CD4-positive, alpha-beta T cell treated with Interleukin-2 at 100 ng/mL for 4 hours (primary cell): ENCODE measurements around the gene BFSP1.

Experiments
- DNase-seq: peaks from one replicate; pipeline ENCODE4 v3.0.0-alpha.2; 2020; ENCODE audit warnings: low spot score

Gene BFSP1

DNA sequence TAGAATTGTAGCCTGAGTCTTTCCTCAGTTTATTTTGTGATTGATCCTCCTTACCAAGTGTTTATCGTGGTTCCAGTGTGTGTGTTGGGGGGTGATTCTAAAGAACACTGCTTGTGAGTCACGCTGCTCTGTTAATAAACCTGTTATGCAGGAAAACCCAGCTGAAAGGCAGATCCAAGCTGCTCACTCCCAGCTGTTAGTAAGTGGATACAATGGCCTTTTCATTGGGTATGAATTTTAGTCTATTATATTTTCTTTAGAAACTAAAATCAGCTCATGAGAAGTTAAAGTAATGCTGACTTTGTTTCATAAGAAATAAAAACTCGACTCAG is 26.5 kb upstream of the BFSP1 start:
- DNase-seq, result no peak

DNA sequence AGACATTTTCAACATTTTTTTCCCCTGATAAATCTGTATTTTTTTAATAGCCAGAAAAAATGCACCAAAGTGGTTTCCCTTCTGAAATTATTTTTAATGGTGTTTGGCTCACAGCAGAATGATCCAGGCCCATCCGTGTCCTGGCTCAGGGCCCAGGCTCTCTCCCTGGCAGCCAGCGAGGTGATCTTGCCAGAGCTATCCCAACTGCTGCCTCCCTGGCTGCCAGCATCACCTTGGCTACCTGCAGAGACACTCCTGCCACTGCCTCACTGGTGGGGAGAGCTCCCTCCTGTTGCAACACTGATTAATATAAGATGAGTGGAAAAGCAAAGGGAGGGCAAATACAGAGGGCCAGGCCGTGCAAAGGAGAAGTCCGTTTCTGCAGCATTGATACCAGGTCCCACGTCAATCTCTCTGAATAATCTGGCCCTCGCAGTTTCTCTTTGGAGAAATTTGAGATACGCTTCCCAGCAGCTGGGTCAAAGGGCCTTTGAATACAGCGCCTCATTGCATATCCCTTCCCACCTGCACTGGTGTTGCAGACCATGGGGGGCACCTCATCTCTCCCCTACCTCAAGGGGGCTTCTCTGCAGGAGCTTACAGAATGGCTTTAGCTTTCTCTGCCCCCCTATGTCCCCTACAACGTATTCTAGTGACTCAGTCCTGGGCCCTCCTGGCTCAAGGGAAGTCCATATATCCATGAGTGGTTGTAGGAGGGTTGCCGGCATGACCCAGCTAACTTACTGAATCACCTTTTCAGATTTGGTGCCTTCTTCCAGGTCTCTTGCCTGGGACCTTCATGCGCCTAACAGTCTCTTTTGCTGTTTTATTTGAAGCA is 25.9 kb upstream of the BFSP1 start:
- DNase-seq, result no peak

DNA sequence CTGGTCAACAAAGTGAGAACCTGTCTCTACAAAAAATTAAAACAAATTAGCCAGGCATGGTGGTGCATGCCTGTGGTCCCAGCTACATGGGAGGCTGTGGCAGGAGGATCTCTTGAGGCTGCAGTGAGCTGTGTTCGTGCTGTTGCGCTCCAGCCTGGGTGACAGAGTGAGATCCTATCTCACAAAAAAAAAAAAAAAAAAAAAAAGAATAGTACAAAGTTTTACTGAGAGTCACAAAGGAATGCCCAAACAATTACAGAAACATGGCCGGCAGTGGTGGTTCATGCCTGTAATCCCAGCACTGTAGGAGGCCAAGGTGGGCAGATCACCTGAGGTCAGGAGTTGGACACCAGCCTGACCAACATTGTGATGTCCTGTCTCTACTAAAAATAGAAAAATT is 23.9 kb upstream of the BFSP1 start:
- no peak for DNase-seq

DNA sequence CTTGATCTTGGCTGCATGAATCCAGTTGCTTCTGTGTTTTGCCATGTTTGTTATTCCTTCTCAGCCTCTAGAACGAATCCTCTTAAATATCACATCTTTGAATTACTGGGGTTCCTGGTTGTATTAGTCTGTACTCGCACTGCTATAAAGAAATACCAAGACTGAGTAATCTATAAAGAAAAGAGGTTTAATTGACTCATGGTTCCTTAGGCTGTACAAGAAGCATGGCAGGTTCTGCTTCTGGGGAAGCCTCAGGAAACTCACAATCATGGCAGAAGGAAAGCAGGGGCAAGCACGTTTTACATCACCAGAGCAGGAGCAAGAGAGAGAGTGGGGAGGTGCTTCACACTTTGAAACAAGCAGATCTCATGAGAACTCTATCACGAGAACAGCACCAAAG is 18.0 kb upstream of the BFSP1 start:
- DNase-seq, result no peak

DNA sequence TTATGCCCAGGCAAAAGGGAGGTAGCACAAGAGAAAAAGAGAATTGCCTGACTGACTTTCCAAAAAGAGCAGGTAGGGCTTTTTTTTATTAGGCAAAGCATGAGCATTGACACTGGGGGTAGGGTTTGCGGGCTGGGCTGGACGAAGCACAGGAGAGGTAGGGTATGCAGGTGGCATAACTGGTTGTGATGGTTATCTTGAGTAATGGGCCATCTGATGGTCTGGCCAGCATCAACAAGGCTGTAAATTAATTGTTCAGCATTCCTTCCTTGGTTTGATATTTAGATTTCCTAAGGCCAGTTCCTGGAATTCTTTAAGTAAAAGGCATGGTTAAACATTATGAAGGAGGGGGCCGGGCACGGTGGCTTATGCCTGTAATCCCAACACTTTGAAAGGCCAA is 13.9 kb upstream of the BFSP1 start:
- no peak for DNase-seq

DNA sequence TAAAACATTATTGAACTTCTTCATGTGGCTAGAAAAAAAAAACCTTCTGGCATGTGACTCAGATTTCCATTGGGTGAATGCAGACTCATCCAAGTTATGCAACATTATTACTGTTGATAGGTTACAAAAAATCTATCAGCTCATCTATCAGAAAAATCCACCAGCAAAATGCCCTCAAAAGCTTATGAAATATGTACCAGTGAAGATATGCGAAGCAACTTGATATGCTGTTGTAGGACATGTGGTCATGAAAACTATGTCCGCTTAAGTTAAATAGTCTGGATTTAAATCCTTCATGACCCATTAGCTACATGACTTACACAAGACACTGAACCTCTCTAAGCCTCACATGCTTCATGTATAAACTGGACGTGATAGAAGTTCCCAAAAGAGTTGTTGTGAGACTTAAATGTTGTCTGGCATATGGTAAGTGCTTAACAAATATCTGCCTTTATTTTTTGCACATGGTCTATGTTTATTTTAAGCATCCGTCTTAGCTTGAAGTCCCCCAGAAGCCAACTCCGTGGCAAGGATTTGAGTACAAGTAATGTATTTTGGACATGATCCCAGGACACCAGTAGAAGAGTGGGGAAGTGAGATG is 12.5 kb upstream of the BFSP1 start:
- no peak for DNase-seq

DNA sequence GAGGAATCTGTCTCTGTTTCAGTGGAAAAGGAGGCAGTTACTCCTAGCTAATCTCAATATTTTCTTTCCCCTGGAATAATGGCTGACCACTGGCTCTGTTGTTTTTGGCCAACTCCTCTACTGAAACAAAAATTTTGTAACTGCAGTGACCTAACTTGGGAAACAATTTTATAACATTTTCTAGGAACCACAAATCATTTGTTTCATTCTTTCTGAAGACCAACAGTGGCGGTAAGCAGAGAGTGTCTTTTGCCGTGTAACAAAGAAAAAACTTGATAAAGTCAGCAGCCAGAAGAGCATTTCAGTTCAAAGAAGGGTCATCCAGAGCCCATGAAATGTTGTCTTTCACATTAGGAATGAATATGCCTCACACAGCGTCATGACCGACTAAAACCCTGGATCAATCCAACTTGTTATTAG is 11.8 kb upstream of the BFSP1 start:
- no peak for DNase-seq

DNA sequence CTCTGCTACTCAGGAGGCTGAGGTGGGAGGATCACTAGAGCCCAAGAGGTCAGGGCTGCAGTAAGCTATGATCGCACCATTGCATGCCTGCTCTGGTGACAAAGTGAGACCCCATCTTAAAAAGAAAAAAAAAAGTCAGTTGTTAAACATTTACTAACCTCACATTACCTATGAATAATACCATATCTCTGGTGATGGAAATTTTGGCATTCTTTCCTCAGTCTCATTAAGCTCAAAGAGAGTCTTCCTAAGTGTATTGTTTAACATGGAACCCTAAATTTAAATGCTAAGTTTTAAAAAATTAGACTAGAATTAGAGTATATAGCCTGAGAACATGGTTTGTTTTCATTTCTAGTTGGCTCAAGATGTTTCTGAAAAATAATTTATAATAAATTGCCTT is 11.3 kb upstream of the BFSP1 start:
- DNase-seq, result no peak

DNA sequence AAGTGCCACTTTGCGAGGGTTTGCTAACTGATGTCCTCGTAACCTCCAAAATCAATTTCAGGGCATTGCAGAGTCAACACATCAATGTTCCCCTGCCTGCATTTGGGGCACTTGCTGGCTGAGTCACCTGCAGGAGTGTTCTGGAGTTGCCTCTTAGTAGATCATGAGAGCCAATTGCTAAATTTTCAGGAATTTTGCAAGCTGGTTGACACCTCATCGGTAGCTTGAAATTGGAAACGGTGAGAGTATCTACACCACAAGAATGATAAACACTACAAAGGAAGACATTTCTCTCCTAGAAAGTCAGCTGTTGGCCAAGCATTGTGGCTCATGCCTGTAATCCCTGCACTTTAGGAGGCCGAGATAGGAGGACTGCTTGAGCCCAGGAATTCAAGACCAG is 10.8 kb upstream of the BFSP1 start:
- DNase-seq, result no peak

DNA sequence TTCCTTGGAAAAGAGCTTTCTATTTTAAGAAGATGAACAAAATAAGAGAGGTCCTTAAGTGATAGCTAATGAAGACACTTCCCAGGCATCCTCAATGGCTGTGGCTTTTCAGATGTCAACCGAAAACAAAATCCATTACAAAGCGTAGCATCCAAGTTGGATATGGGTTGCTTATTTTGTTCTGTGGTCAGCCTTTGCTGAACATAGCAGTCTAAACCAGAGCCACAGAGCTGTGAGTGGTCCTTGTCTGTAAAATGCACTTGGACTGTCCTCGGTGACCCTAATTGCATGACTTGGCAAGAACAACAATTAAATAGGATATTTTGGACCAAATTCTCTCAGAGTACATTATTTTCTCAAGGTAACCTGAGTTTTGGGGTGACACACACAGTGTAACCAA is 10.4 kb upstream of the BFSP1 start:
- DNase-seq, result no peak

DNA sequence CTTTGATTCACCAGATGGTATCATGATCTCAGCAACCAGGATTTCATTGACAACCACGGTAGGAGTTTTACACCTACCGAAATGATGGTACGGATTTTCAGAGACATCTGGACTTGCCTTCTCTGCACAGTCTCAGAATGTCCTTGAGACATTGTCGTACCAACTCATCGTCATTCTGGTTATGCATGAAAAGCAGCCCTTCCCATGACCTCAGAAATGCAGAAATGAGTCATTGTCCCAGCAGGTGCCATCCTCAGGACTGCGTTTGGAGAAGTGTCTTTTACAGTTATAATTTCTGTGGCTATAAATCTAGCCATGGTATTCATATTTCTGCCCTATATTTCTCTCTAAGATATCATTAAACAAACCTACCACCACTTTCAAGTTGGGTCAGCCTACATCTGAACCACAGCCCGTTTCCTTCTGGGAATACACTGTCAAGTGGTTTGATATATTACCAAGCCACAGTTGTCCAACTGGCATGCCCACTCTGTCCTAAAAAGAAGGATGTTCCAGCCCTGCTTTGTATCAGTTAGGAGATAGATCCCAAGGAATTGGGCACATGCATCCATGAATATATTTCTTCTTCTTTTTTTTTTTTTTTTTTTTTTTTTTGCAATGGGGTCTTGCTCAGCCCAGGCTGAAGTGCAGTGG is 7.5 kb upstream of the BFSP1 start:
- DNase-seq, result peak; percentile 11

DNA sequence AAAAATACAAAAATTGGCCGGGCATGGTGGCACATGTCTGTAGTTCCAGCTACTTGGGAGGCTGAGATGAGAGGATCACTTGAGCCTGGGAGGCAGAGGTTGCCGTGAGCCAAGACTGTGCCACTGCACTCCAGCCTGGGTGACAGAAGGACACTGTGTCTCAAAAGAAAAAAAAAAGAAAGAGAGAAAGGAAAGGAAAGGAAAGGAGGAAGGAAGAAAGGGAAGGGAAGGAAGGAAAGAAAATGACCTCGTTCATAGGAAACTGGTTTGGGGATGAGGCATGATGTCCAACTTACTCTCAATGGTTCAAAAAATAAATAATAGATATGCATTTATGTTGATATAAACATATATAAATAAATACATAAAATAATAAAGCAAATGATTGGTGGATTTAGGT is 6.8 kb upstream of the BFSP1 start:
- DNase-seq, result no peak

DNA sequence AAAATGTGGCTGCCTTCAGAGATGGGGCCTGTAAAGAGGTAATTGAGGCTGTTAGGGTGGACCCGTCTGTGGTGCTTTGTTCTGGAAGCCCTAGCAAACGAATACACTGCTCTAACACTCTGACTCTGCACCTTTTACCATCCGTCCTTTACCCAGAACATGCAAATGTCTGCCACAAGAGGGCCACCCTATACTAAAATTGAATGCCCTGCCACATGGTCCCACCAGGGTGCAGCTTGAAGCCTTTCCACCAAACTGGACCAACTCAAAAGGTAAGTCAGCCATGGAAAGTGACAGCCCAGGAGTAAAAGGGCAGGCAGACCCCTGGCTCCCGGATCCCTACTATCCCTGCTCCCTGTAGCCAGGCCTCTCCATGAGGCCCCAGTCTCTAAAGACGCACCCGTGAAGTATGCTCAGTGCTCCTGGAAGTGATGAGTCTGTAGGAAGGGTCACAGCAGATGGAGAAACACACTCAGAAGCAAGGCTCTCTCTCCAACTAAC is 5.8 kb upstream of the BFSP1 start:
- DNase-seq, result peak; percentile 78

DNA sequence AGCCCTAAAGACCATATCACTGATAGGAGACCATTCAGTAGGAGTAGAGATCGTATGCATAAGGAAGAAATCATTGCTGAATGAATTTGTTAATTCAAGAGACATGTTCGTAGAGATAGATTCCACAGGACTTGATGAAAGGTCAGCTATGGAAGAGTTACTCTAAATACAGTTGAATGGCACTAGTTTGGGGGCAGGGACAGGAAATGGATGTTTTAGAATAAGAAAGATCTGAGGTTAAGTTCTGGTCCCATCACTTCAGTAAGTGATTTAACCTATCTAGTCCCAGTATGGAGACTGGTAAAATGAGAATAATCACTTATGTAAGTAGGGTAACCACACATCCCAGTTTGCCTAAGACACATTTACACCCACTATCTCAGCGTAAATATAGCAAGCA is 2.9 kb upstream of the BFSP1 start:
- DNase-seq, result no peak

DNA sequence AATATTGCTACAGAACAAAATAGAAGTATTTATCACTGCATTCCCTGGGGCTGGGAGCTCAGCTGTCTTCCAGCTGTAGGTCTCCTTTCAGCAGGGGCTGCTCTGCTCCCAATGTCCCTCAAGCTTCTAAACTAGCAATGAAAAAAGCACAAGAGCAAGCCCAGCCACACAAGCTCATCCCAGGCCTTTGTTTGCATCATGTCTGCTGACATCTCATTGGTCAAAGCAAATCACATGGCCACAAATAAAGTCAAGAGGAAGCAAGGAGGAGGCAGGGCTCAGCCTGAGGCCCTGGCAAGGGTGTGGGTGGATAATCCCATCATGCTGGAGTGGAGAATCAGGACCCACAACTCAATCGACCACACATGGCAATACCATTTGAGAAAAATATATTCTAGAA is 2.2 kb upstream of the BFSP1 start:
- no peak for DNase-seq

DNA sequence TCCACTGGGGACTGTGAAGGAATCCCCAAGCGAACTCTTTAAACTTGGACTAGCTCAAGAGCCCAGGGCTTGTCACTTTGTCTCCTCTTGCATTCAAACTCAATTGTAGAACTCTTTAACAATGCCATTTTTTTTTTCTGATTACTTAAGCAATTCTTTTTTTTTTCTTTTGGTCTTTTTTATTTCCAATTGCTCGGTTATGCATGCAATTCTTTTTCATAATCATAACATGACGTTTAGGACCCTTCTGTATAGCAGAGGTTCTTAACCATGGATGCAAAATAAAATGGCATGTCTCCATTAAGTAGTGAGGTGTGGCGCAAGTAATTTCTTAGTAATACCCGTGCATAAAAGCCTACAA is 466 bp upstream of the BFSP1 start:
- DNase-seq, result no peak

DNA sequence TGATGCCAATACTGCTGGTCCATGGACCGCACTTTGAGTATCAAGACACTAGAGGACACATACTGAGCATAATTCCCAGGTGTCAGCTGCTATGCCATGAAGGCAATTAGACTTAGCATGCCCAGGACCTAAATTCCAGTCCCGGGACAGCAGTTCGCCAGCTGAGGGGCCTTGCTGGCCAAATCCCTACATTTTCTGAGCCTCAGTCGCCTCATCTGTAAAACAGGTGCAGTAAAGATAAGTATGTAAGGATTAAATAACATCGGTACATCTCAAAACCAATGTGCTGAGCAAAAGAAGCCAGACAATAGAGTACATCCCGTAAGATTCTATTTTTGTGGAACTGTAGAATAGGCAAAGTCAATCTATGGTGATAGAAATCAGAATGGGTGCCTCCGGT is 1.0 kb downstream of the BFSP1 start:
- DNase-seq, result no peak

DNA sequence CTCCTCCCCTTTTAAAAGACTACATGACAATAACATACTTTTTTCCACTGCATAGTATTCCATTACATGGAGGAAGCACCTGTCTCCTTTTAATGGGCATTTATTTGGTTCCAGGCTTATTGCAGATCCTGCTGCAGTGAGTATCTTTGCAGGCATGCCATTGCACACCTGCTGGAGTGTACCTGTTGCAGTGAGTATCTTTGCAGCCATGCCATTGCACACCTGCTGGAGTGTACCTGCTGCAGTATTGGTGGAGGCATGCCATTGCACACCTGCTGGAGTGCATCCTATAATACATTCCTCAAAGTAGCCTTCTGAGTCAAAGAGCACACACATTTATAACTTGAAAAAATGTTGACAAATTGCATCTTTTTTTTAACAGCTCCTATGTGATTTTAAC is 1.6 kb downstream of the BFSP1 start:
- DNase-seq, result no peak

DNA sequence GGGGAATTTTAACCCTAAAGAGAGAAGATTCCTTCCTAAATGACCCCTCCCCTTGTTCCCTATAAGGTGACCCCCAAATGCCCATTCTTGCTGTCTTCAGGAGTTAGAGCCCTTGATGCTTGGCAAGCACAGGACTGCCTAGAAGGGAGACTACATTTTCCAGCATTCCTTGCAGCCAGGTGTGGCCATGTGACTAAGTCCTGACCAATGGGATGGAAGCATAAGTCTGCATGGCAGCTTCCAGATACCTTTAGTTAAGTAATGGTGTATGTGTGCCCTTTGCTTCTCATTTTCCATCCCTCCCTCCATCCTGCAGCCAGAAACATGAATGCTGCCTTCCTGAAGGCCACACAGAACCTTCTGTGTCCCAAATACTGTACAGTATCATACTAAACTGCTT is 5.5 kb downstream of the BFSP1 start:
- DNase-seq, result peak; percentile 22

DNA sequence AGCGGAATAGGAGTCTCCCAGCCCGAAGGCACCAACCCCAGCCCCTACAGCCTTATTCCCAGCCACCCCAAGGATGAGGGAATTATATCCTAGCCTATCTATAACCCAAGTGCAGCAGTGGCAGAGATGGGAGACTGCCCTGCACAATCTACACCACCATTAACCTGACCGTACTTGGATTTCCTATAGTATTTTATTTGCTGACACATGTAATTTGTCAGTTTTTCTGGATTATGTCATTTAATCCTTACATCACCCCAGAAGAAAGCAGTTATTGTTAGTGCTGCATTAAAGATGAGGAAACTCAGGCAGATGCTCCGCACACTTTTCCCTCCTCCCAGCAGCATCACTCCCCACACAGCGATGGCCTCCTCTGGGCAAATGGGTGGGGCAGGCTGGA is 6.0 kb downstream of the BFSP1 start:
- no peak for DNase-seq

DNA sequence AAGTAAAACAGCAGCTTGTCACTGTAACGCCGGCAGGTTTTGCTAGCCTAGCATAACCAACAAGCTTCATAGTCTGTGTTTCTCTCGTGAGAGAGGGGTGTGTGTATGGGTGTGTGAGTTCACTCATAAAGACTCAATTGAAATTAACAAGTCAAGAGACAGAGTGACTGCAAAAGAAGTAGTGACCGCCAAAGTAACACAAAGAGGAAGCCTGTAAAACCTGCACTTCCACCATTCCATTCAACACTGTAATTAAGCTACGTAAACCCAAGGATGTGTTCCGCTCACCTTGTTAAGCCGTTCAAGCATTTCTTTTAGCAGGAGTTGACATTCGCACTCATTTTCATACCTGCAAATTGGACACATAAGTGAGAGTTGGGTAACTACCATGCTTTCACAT is 6.6 kb downstream of the BFSP1 start:
- DNase-seq, result no peak

DNA sequence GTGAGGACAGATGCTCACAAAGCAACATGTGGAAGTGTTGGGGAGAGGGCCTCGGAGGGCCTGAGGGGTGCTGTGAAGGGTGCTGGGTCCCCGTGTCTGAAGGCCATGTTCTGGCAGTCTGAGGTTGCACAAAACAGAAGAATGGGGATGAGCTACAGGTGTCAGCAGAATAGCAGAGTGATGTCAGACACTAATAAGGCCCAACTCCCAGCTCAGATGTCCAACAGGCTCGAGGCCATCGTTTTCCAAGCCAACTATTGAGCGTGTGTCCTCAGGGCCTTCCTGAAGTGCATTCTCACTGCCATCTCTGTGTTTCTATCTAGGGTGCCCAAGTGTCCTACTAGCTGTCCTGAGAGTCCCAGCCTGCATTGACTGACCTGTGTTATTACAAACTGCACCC is 7.9 kb downstream of the BFSP1 start:
- DNase-seq, result no peak

DNA sequence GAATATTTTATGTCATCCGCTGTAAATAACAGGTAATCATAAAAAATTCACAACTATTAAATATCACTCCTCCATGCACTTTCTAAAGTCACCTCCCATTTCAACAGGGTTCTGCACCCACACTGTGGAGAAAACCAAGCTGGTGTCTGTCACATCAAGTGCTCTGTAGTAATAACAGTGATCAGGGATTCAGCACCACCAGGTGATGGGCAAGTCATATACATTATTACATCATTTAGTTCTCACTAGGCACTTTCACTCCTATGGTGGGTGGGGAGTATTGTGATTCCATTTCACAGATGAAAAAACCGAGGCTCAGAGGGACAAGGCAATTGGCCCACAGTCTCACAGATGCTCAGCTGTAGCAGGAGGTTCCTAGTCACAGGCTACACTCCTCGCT is 8.7 kb downstream of the BFSP1 start:
- no peak for DNase-seq

DNA sequence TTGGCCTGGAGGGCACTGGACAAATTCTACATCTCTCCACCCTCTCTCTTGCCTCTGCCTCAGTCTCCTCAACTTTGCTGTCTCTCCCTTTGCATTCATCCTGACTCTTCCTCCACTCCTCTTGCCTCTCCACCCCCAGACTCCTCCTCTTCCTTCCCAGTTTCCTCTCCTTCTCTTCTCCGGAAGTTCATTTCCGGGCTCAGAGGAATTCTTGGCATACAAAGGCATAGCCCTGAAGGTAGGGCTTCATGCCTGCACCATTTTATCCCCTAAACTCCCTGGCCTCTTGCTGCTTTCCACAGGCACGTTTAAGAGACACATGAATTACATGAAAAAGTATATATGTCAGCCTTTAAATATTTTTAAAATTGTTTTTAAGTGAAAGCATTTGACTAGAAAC is 10.6 kb downstream of the BFSP1 start:
- no peak for DNase-seq
